ENCODE results near the gene MAST1.
"Not testable (repeated sequence)": the region's sequence is repeated elsewhere in the genome, so short reads cannot be mapped to it uniquely, and the experiment has no call there.

- not testable (repeated sequence) for TF ChIP-seq CTCF (IDR thresholded peaks at IDR 0.05); HMGXB4 (CRISPR knock-in tag; IDR thresholded peaks at IDR 0.05; ENCODE audit: borderline replicate concordance); USF2 (IDR thresholded peaks at IDR 0.05); BHLHE40 (IDR thresholded peaks at IDR 0.05; ENCODE audit: low read depth, low read length)
Observed at GRCh38 chr19:12890299-12890786, 52.0 kb downstream of the MAST1 start.

Measured in A549 (cell line).